ENCODE results near the gene SDK1.

SDK1 gene

GRCh38 chr7:4103352-4104091, 802.5 kb downstream of the SDK1 start:
- no peak for DNase-seq (ENCODE audit: low read depth in 2 of 2)

GRCh38 chr7:4107839-4108238, 806.8 kb downstream of the SDK1 start:
- DNase-seq (ENCODE audit: low read depth in 2 of 2) = no peak

- no peak for DNase-seq (ENCODE audit: low read depth in 2 of 2)
These were observed 807.9 kb downstream of the SDK1 start for GRCh38 chr7:4108951-4109350.

- DNase-seq (ENCODE audit: low read depth in 2 of 2) = no peak
These were observed 808.5 kb downstream of the SDK1 start for GRCh38 chr7:4109481-4110110.

- no peak for DNase-seq (ENCODE audit: low read depth in 2 of 2)
These were observed 809.4 kb downstream of the SDK1 start for GRCh38 chr7:4110438-4110837.

- no peak for DNase-seq (ENCODE audit: low read depth in 2 of 2)
These were observed 810.1 kb downstream of the SDK1 start for GRCh38 chr7:4111166-4111565.

- no peak for DNase-seq (ENCODE audit: low read depth in 2 of 2)
These were observed 812.2 kb downstream of the SDK1 start for GRCh38 chr7:4113271-4113670.

GRCh38 chr7:4113976-4114375, 812.9 kb downstream of the SDK1 start:
- DNase-seq (ENCODE audit: low read depth in 2 of 2) = no peak

GRCh38 chr7:4115442-4115841, 814.4 kb downstream of the SDK1 start:
- DNase-seq (ENCODE audit: low read depth in 2 of 2) = no peak

- no peak for DNase-seq (ENCODE audit: low read depth in 2 of 2)
These were observed 815.0 kb downstream of the SDK1 start for GRCh38 chr7:4115941-4116610.

- no peak for DNase-seq (ENCODE audit: low read depth in 2 of 2)
These were observed 818.8 kb downstream of the SDK1 start for GRCh38 chr7:4119848-4120247.

GRCh38 chr7:4123346-4123745, 822.3 kb downstream of the SDK1 start:
- no peak for DNase-seq (ENCODE audit: low read depth in 2 of 2)

- no peak for DNase-seq (ENCODE audit: low read depth in 2 of 2)
These were observed 822.8 kb downstream of the SDK1 start for GRCh38 chr7:4123823-4124222.

GRCh38 chr7:4124556-4125477, 823.8 kb downstream of the SDK1 start:
- DNase-seq (ENCODE audit: low read depth in 2 of 2) = no peak

GRCh38 chr7:4127909-4128560, 827.0 kb downstream of the SDK1 start:
- no peak for DNase-seq (ENCODE audit: low read depth in 2 of 2)

- DNase-seq (ENCODE audit: low read depth in 2 of 2) = no peak
These were observed 828.5 kb downstream of the SDK1 start for GRCh38 chr7:4129481-4130122.

- no peak for DNase-seq (ENCODE audit: low read depth in 2 of 2)
These were observed 830.0 kb downstream of the SDK1 start for GRCh38 chr7:4131063-4131462.

GRCh38 chr7:4132221-4132620, 831.2 kb downstream of the SDK1 start:
- no peak for DNase-seq (ENCODE audit: low read depth in 2 of 2)

GRCh38 chr7:4133491-4134044, 832.5 kb downstream of the SDK1 start:
- no peak for DNase-seq (ENCODE audit: low read depth in 2 of 2)

- DNase-seq (ENCODE audit: low read depth in 2 of 2) = no peak
These were observed 833.2 kb downstream of the SDK1 start for GRCh38 chr7:4134204-4134603.

GRCh38 chr7:4134631-4135030, 833.6 kb downstream of the SDK1 start:
- no peak for DNase-seq (ENCODE audit: low read depth in 2 of 2)
